ENCODE data around the gene VSTM2L.

- TF ChIP-seq EZH2 (IDR thresholded peaks at IDR 0.05; ENCODE audit: borderline replicate concordance, insufficient read depth, low read length, poor library complexity, severe bottlenecking) (no peak), CTCF (IDR thresholded peaks at IDR 0.05; ENCODE audit: poor library complexity, severe bottlenecking) (no peak), TAF1 (IDR thresholded peaks at IDR 0.05; ENCODE audit: low read depth) (no peak), SMC3 (conservative IDR thresholded peaks at IDR 0.05; ENCODE audit: poor library complexity) (no peak), POLR2AphosphoS5 (IDR thresholded peaks at IDR 0.05) (no peak), RAD21 (conservative IDR thresholded peaks at IDR 0.05) (no peak), REST (IDR thresholded peaks at IDR 0.05; ENCODE audit: borderline replicate concordance) (no peak), MXI1 (conservative IDR thresholded peaks at IDR 0.05; ENCODE audit: poor library complexity, severe bottlenecking) (no peak)
Observed at GRCh38 chr20:37987602-37988290, 84.8 kb downstream of the VSTM2L start.
